GM12878 (cell line): Measurements from ENCODE around the gene EPHA7. TPM values are rescaled to one million over a fixed set of nuclear protein-coding genes. Genes with fewer than 3 reads are reported as not detected.
A peak's percentile ranks its signal among the peaks of the same experiment; 100 is the strongest.

ENCODE experiments used
- ATAC-seq: fragments of 200-7000 bp; cut with Tn5 transposase; 3 replicates; pipeline ENCODE4 v1.9.1; 2020; ENCODE audit warnings: mild to moderate bottlenecking, moderate library complexity
- BruUV-seq: library from RNA; stranded (reverse); fragments of 400-500 nt; replicated peaks from 2 replicates; lab custom pipeline; 2021; lab: Mats Ljungman, UMichigan
- CTCF ChIA-PET: fragments of 300-600 bp; sonication (Branson Sonifier 250); formaldehyde crosslinking; extraction: SDS; loops from one replicate; lab custom pipeline; 2021; ENCODE audit warnings: inconsistent platforms; lab: Yijun Ruan, JAX
- POLR2A ChIA-PET: fragments of 350-600 bp; formaldehyde crosslinking; extraction: SDS; loops from one replicate; lab custom pipeline; 2021; ENCODE audit warnings: inconsistent platforms; lab: Charles Lee
- RAD21 ChIA-PET: fragments of 300-600 bp; sonication (Branson Sonifier 250); formaldehyde crosslinking; loops from one replicate; lab custom pipeline; 2023; ENCODE audit warnings: antibody characterized with exemption; ENCODE audit not compliant: unreplicated experiment; lab: Charles Lee
- SMC1A ChIA-PET: fragments of 300-600 bp; sonication (Branson Sonifier 250); formaldehyde crosslinking; loops from one replicate; lab custom pipeline; 2023; ENCODE audit not compliant: unreplicated experiment, uncharacterized antibody; lab: Charles Lee
- DNase-seq: peaks from one replicate; pipeline ENCODE4 v3.0.0-alpha.2; 2011; ENCODE audit warnings: low read depth, low spot score
- FAIRE-seq: peaks from 3 replicates; lab custom pipeline; 2011; peaks lifted over from hg19 to GRCh38; lab: Jason Lieb, UNC
- H2AFZ ChIP-seq: 2 replicates; pipeline ENCODE4 v1.6.0; 2011; ENCODE audit warnings: low read depth, low read length, control low read depth; ENCODE audit not compliant: control insufficient read depth
- H3K27ac ChIP-seq: 2 replicates; pipeline ENCODE4 v1.5.1; 2011; ENCODE audit warnings: control low read depth; ENCODE audit not compliant: control insufficient read depth, insufficient read depth
- H3K27me3 ChIP-seq, 2 experiments: replicated peaks in 1 of 2; 2 replicates each; pipeline versions ENCODE4 v1.6.0 to v1.6.1; 2011; ENCODE audit warnings: low read length in 1 of 2; ENCODE audit not compliant: control insufficient read depth in 2 of 2, insufficient read depth in 2 of 2
- H3K36me3 ChIP-seq, 2 experiments: 2 replicates each; pipeline ENCODE4 v1.5.1; 2011; ENCODE audit warnings: low read length in 1 of 2; ENCODE audit not compliant: control insufficient read depth in 2 of 2, insufficient read depth in 2 of 2
- H3K4me1 ChIP-seq: 2 replicates; pipeline ENCODE4 v1.6.1; 2011; ENCODE audit warnings: mild to moderate bottlenecking, low read length, moderate library complexity, mixed read lengths; ENCODE audit not compliant: control insufficient read depth, insufficient read depth
- H3K4me2 ChIP-seq: 2 replicates; pipeline ENCODE4 v1.6.0; 2011; ENCODE audit warnings: control low read depth; ENCODE audit not compliant: control insufficient read depth, insufficient read depth
- H3K4me3 ChIP-seq: fragments of 200-600 bp; sonication (generic); 2 replicates; pipeline ENCODE4 v1.5.1; 2016
- H3K79me2 ChIP-seq: 2 replicates; pipeline ENCODE4 v1.6.0; 2011; ENCODE audit warnings: low read length; ENCODE audit not compliant: control insufficient read depth, insufficient read depth
- H3K9ac ChIP-seq: 2 replicates; pipeline ENCODE4 v1.8.0; 2011; ENCODE audit warnings: low read length, control low read depth, mixed read lengths; ENCODE audit not compliant: control insufficient read depth, insufficient read depth
- H3K9me3 ChIP-seq: replicated peaks from 3 replicates; pipeline ENCODE4 v1.5.1; 2011; ENCODE audit warnings: mild to moderate bottlenecking, low read length; ENCODE audit not compliant: control insufficient read depth, insufficient read depth
- H4K20me1 ChIP-seq: 2 replicates; pipeline ENCODE4 v1.6.0; 2011; ENCODE audit not compliant: control insufficient read depth, insufficient read depth
- BHLHE40 ChIP-seq, 2 experiments: fragments of 450-650 bp in 1 of 2; IDR thresholded peaks; 2 replicates each; pipeline ENCODE4 v1.6.1; 2011 to 2017; ENCODE audit warnings: low read depth in 2 of 2, borderline replicate concordance in 1 of 2, improper control_type of control experiment in 1 of 2, low read length in 1 of 2, mild to moderate bottlenecking in 1 of 2
- CBX3 ChIP-seq: fragments of 200-600 bp; sonication (generic); IDR thresholded peaks from 2 replicates; pipeline ENCODE4 v1.6.1; 2016; ENCODE audit warnings: low read depth, borderline replicate concordance
- CEBPB ChIP-seq, 2 experiments: fragments of 150-350 bp in 1 of 2; IDR thresholded peaks; 2 replicates each; pipeline ENCODE4 v1.6.1; 2012 to 2014; ENCODE audit warnings: low read depth in 2 of 2, low read length in 2 of 2, borderline replicate concordance in 1 of 2, inconsistent platforms in 1 of 2
- IKZF2 ChIP-seq, 2 experiments: fragments of 450-650 bp; IDR thresholded peaks; 2 replicates each; pipeline ENCODE4 v1.6.1; 2017; ENCODE audit warnings: mild to moderate bottlenecking in 2 of 2, moderate library complexity in 2 of 2
- JUNB ChIP-seq: IDR thresholded peaks from 2 replicates; pipeline ENCODE4 v1.6.1; 2016; ENCODE audit warnings: antibody characterized with exemption, mild to moderate bottlenecking
- MEF2B ChIP-seq: fragments of 450-650 bp; IDR thresholded peaks from 2 replicates; pipeline ENCODE4 v1.6.1; 2018; ENCODE audit warnings: mild to moderate bottlenecking, moderate library complexity; ENCODE audit not compliant: partially characterized antibody, poor library complexity, severe bottlenecking
- NR2F1 ChIP-seq: fragments of 450-650 bp; conservative IDR thresholded peaks from 2 replicates; pipeline ENCODE4 v1.6.1; 2017; ENCODE audit warnings: mild to moderate bottlenecking
- POLR2A ChIP-seq: IDR thresholded peaks from 2 replicates; pipeline ENCODE4 v1.6.1; 2011; ENCODE audit warnings: low read depth, mild to moderate bottlenecking, low read length
- SPI1 ChIP-seq: IDR thresholded peaks from 2 replicates; pipeline ENCODE4 v1.6.1; 2011; ENCODE audit warnings: low read depth, mild to moderate bottlenecking, low read length, moderate library complexity, borderline replicate concordance; ENCODE audit not compliant: insufficient read depth
- ZNF207 ChIP-seq: fragments of 450-650 bp; IDR thresholded peaks from 2 replicates; pipeline ENCODE4 v1.6.1; 2014; ENCODE audit warnings: antibody characterized with exemption, mild to moderate bottlenecking, borderline replicate concordance
- WGBS: methylation state at CpG from one replicate; pipeline ENCODE4 v1.1.6; 2016; ENCODE audit warnings: low lambda C conversion rate; ENCODE audit not compliant: insufficient replicate concordance, insufficient coverage; ENCODE audit errors: missing lambda C conversion rate; 5-methylcytosine and 5-hydroxymethylcytosine counted together
- in situ Hi-C: fragments of 300-500 bp; cut with MboI; formaldehyde crosslinking; loops from 9 replicates; pipeline ENCODE4 v1.14.3; 2018; ENCODE audit warnings: mixed read lengths
- intact Hi-C: fragments of 100-400 bp; cut with micrococcal nuclease; formaldehyde crosslinking; loops from one replicate; pipeline ENCODE4 v1.14.2; 2022; ENCODE audit not compliant: unreplicated experiment
- polyA plus RNA-seq, 11 experiments: library from polyadenylated mRNA; depleted of rRNA in 4 of 11; unstranded in 6 of 11; stranded (reverse) in 5 of 11; fragments of >200 nt; fragmentation: Nextera tagmentation in 4 of 11; fragmentation: Illumina TruSeq in 1 of 11; extraction: Ambion mirVana in 4 of 11; extraction: Trizol in 1 of 11; gene quantifications; 1 replicate in 1 of 11; 2 replicates in 10 of 11; pipeline versions ENCODE4 v1.2.1 to v1.2.3, GENCODE V29; 2011 to 2016; ENCODE audit warnings: inconsistent platforms in 2 of 11, missing spikeins in 2 of 11, low read depth in 1 of 11
- total RNA-seq, 4 experiments: library from RNA; depleted of rRNA in 3 of 4; stranded (reverse); fragments of >200 nt in 3 of 4; fragmentation: Illumina TruSeq in 1 of 4; extraction: Trizol in 1 of 4; gene quantifications; 2 replicates each; pipeline versions ENCODE4 v1.2.1 to v1.2.3, GENCODE V29; 2013 to 2021
- TF ChIP-seq, protein P1 (sequence below): fragments of 450-650 bp; formaldehyde crosslinking; IDR thresholded peaks from 2 replicates; pipeline ENCODE4 v1.5.0; 2022; ENCODE audit warnings: mild to moderate bottlenecking, missing genetic modification characterization
- TF ChIP-seq, protein P2 (sequence below): fragments of 450-650 bp; IDR thresholded peaks from 2 replicates; pipeline ENCODE4 v1.6.1; 2017; ENCODE audit warnings: mild to moderate bottlenecking, moderate library complexity
- TF ChIP-seq, protein P3 (sequence below), 3 experiments: IDR thresholded peaks in 2 of 3; conservative IDR thresholded peaks in 1 of 3; 2 replicates each; pipeline ENCODE4 v1.5.1; 2011; ENCODE audit warnings: low read depth in 3 of 3, low read length in 3 of 3, mild to moderate bottlenecking in 3 of 3, control low read depth in 2 of 3, moderate library complexity in 2 of 3, inconsistent platforms in 1 of 3, mixed read lengths in 1 of 3; ENCODE audit not compliant: control insufficient read depth in 2 of 3, insufficient read depth in 1 of 3; ENCODE audit errors: extremely low read depth in 1 of 3

EPHA7 gene
- total and polyA plus RNA-seq, 10 of the 15 experiments (the other 5 are each of a cell fraction or from before 2014, with no cell fraction given): not detected

DNA sequence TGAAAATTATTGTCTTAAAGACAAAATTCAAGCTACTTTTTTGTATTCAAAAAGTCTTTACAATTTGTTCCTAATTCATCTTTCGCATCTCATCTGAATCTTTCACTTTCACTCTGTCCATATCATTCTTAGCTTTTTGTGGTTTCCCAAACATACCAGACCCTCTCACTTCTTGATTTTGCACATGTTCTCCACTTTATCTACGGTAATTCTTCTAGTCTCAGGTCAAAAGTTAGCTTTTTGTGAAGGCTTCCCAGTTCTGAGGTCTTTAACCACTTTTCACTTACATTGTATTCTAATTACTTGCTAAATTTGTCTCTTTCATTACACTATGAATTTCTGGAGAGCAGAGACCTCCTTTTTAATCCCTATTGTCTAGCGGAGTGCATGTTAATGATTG, 34.6 kb upstream of the EPHA7 start (continued):
- TF ChIP-seq, protein P1, sequence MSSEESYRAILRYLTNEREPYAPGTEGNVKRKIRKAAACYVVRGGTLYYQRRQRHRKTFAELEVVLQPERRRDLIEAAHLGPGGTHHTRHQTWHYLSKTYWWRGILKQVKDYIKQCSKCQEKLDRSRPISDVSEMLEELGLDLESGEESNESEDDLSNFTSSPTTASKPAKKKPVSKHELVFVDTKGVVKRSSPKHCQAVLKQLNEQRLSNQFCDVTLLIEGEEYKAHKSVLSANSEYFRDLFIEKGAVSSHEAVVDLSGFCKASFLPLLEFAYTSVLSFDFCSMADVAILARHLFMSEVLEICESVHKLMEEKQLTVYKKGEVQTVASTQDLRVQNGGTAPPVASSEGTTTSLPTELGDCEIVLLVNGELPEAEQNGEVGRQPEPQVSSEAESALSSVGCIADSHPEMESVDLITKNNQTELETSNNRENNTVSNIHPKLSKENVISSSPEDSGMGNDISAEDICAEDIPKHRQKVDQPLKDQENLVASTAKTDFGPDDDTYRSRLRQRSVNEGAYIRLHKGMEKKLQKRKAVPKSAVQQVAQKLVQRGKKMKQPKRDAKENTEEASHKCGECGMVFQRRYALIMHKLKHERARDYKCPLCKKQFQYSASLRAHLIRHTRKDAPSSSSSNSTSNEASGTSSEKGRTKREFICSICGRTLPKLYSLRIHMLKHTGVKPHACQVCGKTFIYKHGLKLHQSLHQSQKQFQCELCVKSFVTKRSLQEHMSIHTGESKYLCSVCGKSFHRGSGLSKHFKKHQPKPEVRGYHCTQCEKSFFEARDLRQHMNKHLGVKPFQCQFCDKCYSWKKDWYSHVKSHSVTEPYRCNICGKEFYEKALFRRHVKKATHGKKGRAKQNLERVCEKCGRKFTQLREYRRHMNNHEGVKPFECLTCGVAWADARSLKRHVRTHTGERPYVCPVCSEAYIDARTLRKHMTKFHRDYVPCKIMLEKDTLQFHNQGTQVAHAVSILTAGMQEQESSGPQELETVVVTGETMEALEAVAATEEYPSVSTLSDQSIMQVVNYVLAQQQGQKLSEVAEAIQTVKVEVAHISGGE: no peak
- TF ChIP-seq NR2F1: peak; percentile 74
- TF ChIP-seq BHLHE40 (IDR thresholded peaks at IDR 0.05; ENCODE audit: borderline replicate concordance in 1 of 2, low read depth in 2 of 2, low read length in 1 of 2): peak in 1 of 2 experiments; percentile 56; a peak in 1 of 4 replicates
- peak; percentile 74 to 80 for TF ChIP-seq IKZF2 (IDR thresholded peaks at IDR 0.05)
- peak; percentile 75 for TF ChIP-seq SPI1
- TF ChIP-seq MEF2B: peak; percentile 80
- TF ChIP-seq JUNB: 0 out of 2 replicates have a peak, but pooled peaks have one; percentile 17

- BruUV-seq: no TSS peak
- Histone ChIP-seq H3K9ac (no peak overlapping the region), H3K27ac (no peak overlapping the region), H3K4me3 (no peak overlapping the region), H3K4me2 (no peak overlapping the region), H4K20me1 (no peaks in the 10 kb centered on the region), H2AFZ (no peak overlapping the region), H3K4me1 (no peaks in the 10 kb centered on the region), H3K79me2 (no peaks in the 10 kb centered on the region), H3K36me3 (no peaks in the 10 kb centered on the region), H3K9me3 (no peaks in the 10 kb centered on the region), H3K27me3 (no peaks in the 10 kb centered on the region; a peak in 1 of 4 replicates)
- ChIA-PET RAD21 (no interaction called here), POLR2A (no interaction called here), CTCF (interaction anchor here (1.4 kb wide), 1 partner anchor 23 kb away, joined by 5 read pairs; no protein-coding TSS in a partner anchor), SMC1A (interaction anchor here (1.1 kb wide), 1 partner anchor 73 kb away, joined by 5 read pairs; no protein-coding TSS in a partner anchor)
- FAIRE-seq: no peak
- intact Hi-C loops: no loop called here
- ATAC-seq: no peak
- WGBS: 16% methylated on average over 3 of the region's 3 CpGs
- in situ Hi-C loops: no loop called here
- no peak for DNase-seq
- TF ChIP-seq POLR2A (no peak), CBX3 (no peak), CEBPB (IDR thresholded peaks at IDR 0.05; ENCODE audit: borderline replicate concordance in 1 of 2, low read depth in 2 of 2, low read length in 2 of 2) (no peak), SPI1 (no peak), ZNF207 (no peak)
- TF ChIP-seq, protein P2, sequence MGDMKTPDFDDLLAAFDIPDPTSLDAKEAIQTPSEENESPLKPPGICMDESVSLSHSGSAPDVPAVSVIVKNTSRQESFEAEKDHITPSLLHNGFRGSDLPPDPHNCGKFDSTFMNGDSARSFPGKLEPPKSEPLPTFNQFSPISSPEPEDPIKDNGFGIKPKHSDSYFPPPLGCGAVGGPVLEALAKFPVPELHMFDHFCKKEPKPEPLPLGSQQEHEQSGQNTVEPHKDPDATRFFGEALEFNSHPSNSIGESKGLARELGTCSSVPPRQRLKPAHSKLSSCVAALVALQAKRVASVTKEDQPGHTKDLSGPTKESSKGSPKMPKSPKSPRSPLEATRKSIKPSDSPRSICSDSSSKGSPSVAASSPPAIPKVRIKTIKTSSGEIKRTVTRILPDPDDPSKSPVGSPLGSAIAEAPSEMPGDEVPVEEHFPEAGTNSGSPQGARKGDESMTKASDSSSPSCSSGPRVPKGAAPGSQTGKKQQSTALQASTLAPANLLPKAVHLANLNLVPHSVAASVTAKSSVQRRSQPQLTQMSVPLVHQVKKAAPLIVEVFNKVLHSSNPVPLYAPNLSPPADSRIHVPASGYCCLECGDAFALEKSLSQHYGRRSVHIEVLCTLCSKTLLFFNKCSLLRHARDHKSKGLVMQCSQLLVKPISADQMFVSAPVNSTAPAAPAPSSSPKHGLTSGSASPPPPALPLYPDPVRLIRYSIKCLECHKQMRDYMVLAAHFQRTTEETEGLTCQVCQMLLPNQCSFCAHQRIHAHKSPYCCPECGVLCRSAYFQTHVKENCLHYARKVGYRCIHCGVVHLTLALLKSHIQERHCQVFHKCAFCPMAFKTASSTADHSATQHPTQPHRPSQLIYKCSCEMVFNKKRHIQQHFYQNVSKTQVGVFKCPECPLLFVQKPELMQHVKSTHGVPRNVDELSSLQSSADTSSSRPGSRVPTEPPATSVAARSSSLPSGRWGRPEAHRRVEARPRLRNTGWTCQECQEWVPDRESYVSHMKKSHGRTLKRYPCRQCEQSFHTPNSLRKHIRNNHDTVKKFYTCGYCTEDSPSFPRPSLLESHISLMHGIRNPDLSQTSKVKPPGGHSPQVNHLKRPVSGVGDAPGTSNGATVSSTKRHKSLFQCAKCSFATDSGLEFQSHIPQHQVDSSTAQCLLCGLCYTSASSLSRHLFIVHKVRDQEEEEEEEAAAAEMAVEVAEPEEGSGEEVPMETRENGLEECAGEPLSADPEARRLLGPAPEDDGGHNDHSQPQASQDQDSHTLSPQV: no peak
- TF ChIP-seq, protein P3, sequence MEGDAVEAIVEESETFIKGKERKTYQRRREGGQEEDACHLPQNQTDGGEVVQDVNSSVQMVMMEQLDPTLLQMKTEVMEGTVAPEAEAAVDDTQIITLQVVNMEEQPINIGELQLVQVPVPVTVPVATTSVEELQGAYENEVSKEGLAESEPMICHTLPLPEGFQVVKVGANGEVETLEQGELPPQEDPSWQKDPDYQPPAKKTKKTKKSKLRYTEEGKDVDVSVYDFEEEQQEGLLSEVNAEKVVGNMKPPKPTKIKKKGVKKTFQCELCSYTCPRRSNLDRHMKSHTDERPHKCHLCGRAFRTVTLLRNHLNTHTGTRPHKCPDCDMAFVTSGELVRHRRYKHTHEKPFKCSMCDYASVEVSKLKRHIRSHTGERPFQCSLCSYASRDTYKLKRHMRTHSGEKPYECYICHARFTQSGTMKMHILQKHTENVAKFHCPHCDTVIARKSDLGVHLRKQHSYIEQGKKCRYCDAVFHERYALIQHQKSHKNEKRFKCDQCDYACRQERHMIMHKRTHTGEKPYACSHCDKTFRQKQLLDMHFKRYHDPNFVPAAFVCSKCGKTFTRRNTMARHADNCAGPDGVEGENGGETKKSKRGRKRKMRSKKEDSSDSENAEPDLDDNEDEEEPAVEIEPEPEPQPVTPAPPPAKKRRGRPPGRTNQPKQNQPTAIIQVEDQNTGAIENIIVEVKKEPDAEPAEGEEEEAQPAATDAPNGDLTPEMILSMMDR (IDR thresholded peaks at IDR 0.05 in 2 of 3, conservative IDR thresholded peaks at IDR 0.05 in 1 of 3; ENCODE audit: control insufficient read depth in 2 of 3, extremely low read depth in 1 of 3, insufficient read depth in 1 of 3, low read depth in 3 of 3, low read length in 3 of 3): peak in 2 of 3 experiments; percentile 14 to 23; a peak in 2 of 6 replicates
Observed at GRCh38 chr6:93447874-93448273, 28.5 kb upstream of the EPHA7 start.
